Fibroblast of pulmonary artery (primary cell): Measurements from ENCODE around the gene BECN2.
A peak's percentile ranks its signal among the peaks of the same experiment; 100 is the strongest.

Experiments used
- DNase-seq: peaks from one replicate; pipeline ENCODE4 v3.0.0-alpha.2; 2010; ENCODE audit warnings: low read depth
- H3K4me3 ChIP-seq: replicated peaks from 2 replicates; pipeline ENCODE4 v1.5.1; 2011; ENCODE audit warnings: low read depth, mild to moderate bottlenecking, control low read depth, low read length, moderate library complexity
- CTCF ChIP-seq: IDR thresholded peaks from 2 replicates; pipeline ENCODE4 v1.5.1; 2011; ENCODE audit warnings: mild to moderate bottlenecking, control low read depth, low read length, inconsistent platforms; ENCODE audit errors: missing control alignments

BECN2 gene

GRCh38 chr1:241994171-241994570 lies 36.6 kb downstream of the BECN2 start:
- TF ChIP-seq CTCF, result no peak
- no peak for DNase-seq

GRCh38 chr1:241997401-241997998 lies 39.9 kb downstream of the BECN2 start:
- no peak for DNase-seq
- no peak overlapping the region for H3K4me3 ChIP-seq
- TF ChIP-seq CTCF, result no peak

More at GRCh38 chr1:241994171-241994570, 36.6 kb downstream of the BECN2 start:
- H3K4me3 ChIP-seq, result no peak overlapping the region

GRCh38 chr1:241998412-241998921 lies 40.9 kb downstream of the BECN2 start:
- DNase-seq, result peak; percentile 71
- H3K4me3 ChIP-seq, result peak overlapping the region; percentile 46
- peak; percentile 69 for TF ChIP-seq CTCF

- no peak for DNase-seq
- peak within 1 kb of the TSS; percentile 46 for H3K4me3 ChIP-seq
- no peak for TF ChIP-seq CTCF
Measured at GRCh38 chr1:241999026-241999425, 41.5 kb downstream of the BECN2 start, which contains the start of gene MAP1LC3C. Gene MAP1LC3C (minus strand): TSS chr1:241999098. CDS start chr1:241999008, 90 bp downstream.

- no peak for DNase-seq
Measured at GRCh38 chr1:242000434-242000833, 42.9 kb downstream of the BECN2 start.

GRCh38 chr1:242002072-242002471 lies 44.5 kb downstream of the BECN2 start:
- no peak for DNase-seq
- no peak for TF ChIP-seq CTCF
- no peak overlapping the region for H3K4me3 ChIP-seq

More at GRCh38 chr1:242000434-242000833, 42.9 kb downstream of the BECN2 start:
- H3K4me3 ChIP-seq, result no peak overlapping the region
- no peak for TF ChIP-seq CTCF

- no peak for TF ChIP-seq CTCF
- DNase-seq, result no peak
- H3K4me3 ChIP-seq, result no peak overlapping the region
Measured at GRCh38 chr1:242002510-242002909, 44.9 kb downstream of the BECN2 start.
